Measurements from ENCODE around the gene ACOT8.
"Not testable (repeated sequence)": the region's sequence is repeated elsewhere in the genome, so short reads cannot be mapped to it uniquely, and the experiment has no call there.

The ACOT8 gene

GRCh38 chr20:45857114-45857881, at the start of gene ACOT8, which contains the start of gene ZSWIM3:
TSS of gene ACOT8 (minus strand) at chr20:45857392. CDS start at chr20:45857315, 77 bp downstream.
TSS of gene ZSWIM3 (plus strand) at chr20:45857614. CDS start at chr20:45857826, 212 bp downstream.
- peak; percentile 94 to 98 for DNase-seq

GRCh38 chr20:45905505-45906079, 48.4 kb upstream of the ACOT8 start:
- no peak for DNase-seq

GRCh38 chr20:45904583-45905504, 47.7 kb upstream of the ACOT8 start:
- no peak for DNase-seq

- no peak for DNase-seq
Measured at GRCh38 chr20:45902199-45902701, 45.1 kb upstream of the ACOT8 start.

- not testable (repeated sequence) for DNase-seq
Measured at GRCh38 chr20:45901332-45901731, 44.1 kb upstream of the ACOT8 start.

GRCh38 chr20:45899046-45899835, 42.0 kb upstream of the ACOT8 start:
- DNase-seq = no peak

GRCh38 chr20:45898285-45898684, 41.1 kb upstream of the ACOT8 start:
- DNase-seq = no peak

GRCh38 chr20:45897692-45898091, 40.5 kb upstream of the ACOT8 start:
- no peak for DNase-seq

GRCh38 chr20:45897289-45897688, 40.1 kb upstream of the ACOT8 start:
- no peak for DNase-seq

- DNase-seq = no peak
Measured at GRCh38 chr20:45896641-45897161, 39.5 kb upstream of the ACOT8 start.

GRCh38 chr20:45894797-45895196, 37.6 kb upstream of the ACOT8 start:
- DNase-seq = no peak

GRCh38 chr20:45893831-45894230, 36.6 kb upstream of the ACOT8 start:
- DNase-seq = no peak

GRCh38 chr20:45892828-45893500, 35.8 kb upstream of the ACOT8 start:
- DNase-seq = no peak

GRCh38 chr20:45892049-45892825, 35.0 kb upstream of the ACOT8 start:
- no peak for DNase-seq

GRCh38 chr20:45890985-45891983, 34.1 kb upstream of the ACOT8 start, which contains the start of the genes CTSA and NEURL2:
TSS of gene CTSA (plus strand) at chr20:45891335. CDS start at chr20:45891569, 234 bp downstream.
TSS of gene NEURL2 (minus strand) at chr20:45891208. CDS start at chr20:45890991, 217 bp downstream.
- peak; percentile 81 to 86 for DNase-seq

- peak in 1 of 2 donors; percentile 49 for DNase-seq
Measured at GRCh38 chr20:45890077-45890984, 33.1 kb upstream of the ACOT8 start.

- no peak for DNase-seq
Measured at GRCh38 chr20:45888681-45889080, 31.5 kb upstream of the ACOT8 start.

- DNase-seq = no peak
Measured at GRCh38 chr20:45887346-45887715, 30.1 kb upstream of the ACOT8 start, which contains the start of gene SPATA25. TSS of gene SPATA25 (minus strand) at chr20:45887622. CDS start at chr20:45887590, 32 bp downstream.

Measured in hippocampal formation (tissue), 2 donors.